ENCODE results near the gene HNRNPU.

The HNRNPU gene

GRCh38 chr1:244841273-244841927 lies 22.9 kb downstream of the HNRNPU start:
- Histone ChIP-seq H3K27ac (ENCODE audit: low read depth, low read length) (no peak overlapping the region), H3K27me3 (ENCODE audit: control insufficient read depth in 1 of 2, insufficient read depth in 2 of 2, low read length in 2 of 2) (no peaks in the 10 kb centered on the region), H3K36me3 (ENCODE audit: control insufficient read depth in 1 of 2, insufficient read depth in 2 of 2, low read length in 2 of 2) (peaks cover 30 to 57% of the 10 kb centered on the region in 2 donors), H3K9me3 (ENCODE audit: control insufficient read depth in 1 of 2, low read length in 2 of 2) (no peaks in the 10 kb centered on the region), H3K9ac (ENCODE audit: low read depth in 1 of 2, low read length in 2 of 2) (no peak overlapping the region), H3K4me3 (ENCODE audit: low read depth in 1 of 2, low read length in 2 of 2) (peak overlapping the region in 1 of 2 donors; percentile 6), H3K4me1 (ENCODE audit: control insufficient read depth in 1 of 2, insufficient read depth in 2 of 2, low read length in 2 of 2) (peaks cover 17 to 51% of the 10 kb centered on the region in 2 donors)

- H3K27ac ChIP-seq (ENCODE audit: low read depth, low read length): no peak overlapping the region
- peaks cover 11 to 47% of the 10 kb centered on the region in 2 donors for H3K4me1 ChIP-seq (ENCODE audit: control insufficient read depth in 1 of 2, insufficient read depth in 2 of 2, low read length in 2 of 2)
These were observed 24.0 kb downstream of the HNRNPU start for GRCh38 chr1:244840219-244840794.

GRCh38 chr1:244839656-244840055 lies 24.7 kb downstream of the HNRNPU start:
- Histone ChIP-seq H3K4me3 (ENCODE audit: low read depth in 1 of 2, low read length in 2 of 2) (no peak overlapping the region), H3K9me3 (ENCODE audit: control insufficient read depth in 1 of 2, low read length in 2 of 2) (no peaks in the 10 kb centered on the region), H3K27me3 (ENCODE audit: control insufficient read depth in 1 of 2, insufficient read depth in 2 of 2, low read length in 2 of 2) (no peaks in the 10 kb centered on the region), H3K4me1 (ENCODE audit: control insufficient read depth in 1 of 2, insufficient read depth in 2 of 2, low read length in 2 of 2) (peaks cover 11 to 47% of the 10 kb centered on the region in 2 donors), H3K9ac (ENCODE audit: low read depth in 1 of 2, low read length in 2 of 2) (no peak overlapping the region), H3K36me3 (ENCODE audit: control insufficient read depth in 1 of 2, insufficient read depth in 2 of 2, low read length in 2 of 2) (peaks cover 19 to 40% of the 10 kb centered on the region in 2 donors), H3K27ac (ENCODE audit: low read depth, low read length) (no peak overlapping the region)

More at GRCh38 chr1:244840219-244840794, 24.0 kb downstream of the HNRNPU start:
- Histone ChIP-seq H3K27me3 (ENCODE audit: control insufficient read depth in 1 of 2, insufficient read depth in 2 of 2, low read length in 2 of 2) (no peaks in the 10 kb centered on the region), H3K9ac (ENCODE audit: low read depth in 1 of 2, low read length in 2 of 2) (no peak overlapping the region), H3K4me3 (ENCODE audit: low read depth in 1 of 2, low read length in 2 of 2) (no peak overlapping the region), H3K36me3 (ENCODE audit: control insufficient read depth in 1 of 2, insufficient read depth in 2 of 2, low read length in 2 of 2) (peaks cover 23 to 46% of the 10 kb centered on the region in 2 donors), H3K9me3 (ENCODE audit: control insufficient read depth in 1 of 2, low read length in 2 of 2) (no peaks in the 10 kb centered on the region)

GRCh38 chr1:244837597-244838258 lies 26.6 kb downstream of the HNRNPU start:
- Histone ChIP-seq H3K27ac (ENCODE audit: low read depth, low read length) (no peak overlapping the region), H3K9ac (ENCODE audit: low read depth in 1 of 2, low read length in 2 of 2) (peak overlapping the region in 1 of 2 donors; percentile 42), H3K4me3 (ENCODE audit: low read depth in 1 of 2, low read length in 2 of 2) (peak overlapping the region; percentile 25 to 48), H3K9me3 (ENCODE audit: control insufficient read depth in 1 of 2, low read length in 2 of 2) (no peaks in the 10 kb centered on the region), H3K27me3 (ENCODE audit: control insufficient read depth in 1 of 2, insufficient read depth in 2 of 2, low read length in 2 of 2) (no peaks in the 10 kb centered on the region), H3K36me3 (ENCODE audit: control insufficient read depth in 1 of 2, insufficient read depth in 2 of 2, low read length in 2 of 2) (peaks cover 9 to 24% of the 10 kb centered on the region in 2 donors), H3K4me1 (ENCODE audit: control insufficient read depth in 1 of 2, insufficient read depth in 2 of 2, low read length in 2 of 2) (peaks cover 11 to 47% of the 10 kb centered on the region in 2 donors)

- Histone ChIP-seq H3K4me3 (ENCODE audit: low read depth in 1 of 2, low read length in 2 of 2) (peak overlapping the region; percentile 84 to 90), H3K27ac (ENCODE audit: low read depth, low read length) (no peak overlapping the region), H3K36me3 (ENCODE audit: control insufficient read depth in 1 of 2, insufficient read depth in 2 of 2, low read length in 2 of 2) (peaks cover 4 to 14% of the 10 kb centered on the region in 2 donors), H3K9ac (ENCODE audit: low read depth in 1 of 2, low read length in 2 of 2) (peak overlapping the region; percentile 93 to 96), H3K27me3 (ENCODE audit: control insufficient read depth in 1 of 2, insufficient read depth in 2 of 2, low read length in 2 of 2) (no peaks in the 10 kb centered on the region), H3K4me1 (ENCODE audit: control insufficient read depth in 1 of 2, insufficient read depth in 2 of 2, low read length in 2 of 2) (peaks cover 11 to 37% of the 10 kb centered on the region in 2 donors), H3K9me3 (ENCODE audit: control insufficient read depth in 1 of 2, low read length in 2 of 2) (no peaks in the 10 kb centered on the region)
These were observed 27.8 kb downstream of the HNRNPU start for GRCh38 chr1:244836584-244836983.

GRCh38 chr1:244836135-244836521 lies 28.2 kb downstream of the HNRNPU start:
- H3K4me3 ChIP-seq (ENCODE audit: low read depth in 1 of 2, low read length in 2 of 2): peak overlapping the region; percentile 84 to 90
- peak overlapping the region; percentile 93 to 96 for H3K9ac ChIP-seq (ENCODE audit: low read depth in 1 of 2, low read length in 2 of 2)
- H3K4me1 ChIP-seq (ENCODE audit: control insufficient read depth in 1 of 2, insufficient read depth in 2 of 2, low read length in 2 of 2): peaks cover 11 to 34% of the 10 kb centered on the region in 2 donors
- no peaks in the 10 kb centered on the region for H3K9me3 ChIP-seq (ENCODE audit: control insufficient read depth in 1 of 2, low read length in 2 of 2)
- no peaks in the 10 kb centered on the region for H3K27me3 ChIP-seq (ENCODE audit: control insufficient read depth in 1 of 2, insufficient read depth in 2 of 2, low read length in 2 of 2)
- H3K27ac ChIP-seq (ENCODE audit: low read depth, low read length): peak overlapping the region; percentile 100
- peaks cover 4 to 9% of the 10 kb centered on the region in 2 donors for H3K36me3 ChIP-seq (ENCODE audit: control insufficient read depth in 1 of 2, insufficient read depth in 2 of 2, low read length in 2 of 2)

GRCh38 chr1:244835276-244836134 lies 28.8 kb downstream of the HNRNPU start, which contains the start of gene COX20:
COX20 (plus strand) TSS chr1:244835658; CDS start chr1:244835715, 57 bp downstream.
- no peaks in the 10 kb centered on the region for H3K9me3 ChIP-seq (ENCODE audit: control insufficient read depth in 1 of 2, low read length in 2 of 2)
- H3K27me3 ChIP-seq (ENCODE audit: control insufficient read depth in 1 of 2, insufficient read depth in 2 of 2, low read length in 2 of 2): no peaks in the 10 kb centered on the region
- H3K36me3 ChIP-seq (ENCODE audit: control insufficient read depth in 1 of 2, insufficient read depth in 2 of 2, low read length in 2 of 2): peaks cover 4 to 8% of the 10 kb centered on the region in 2 donors
- H3K4me3 ChIP-seq (ENCODE audit: low read depth in 1 of 2, low read length in 2 of 2): peak within 1 kb of the TSS; percentile 84 to 90
- H3K9ac ChIP-seq (ENCODE audit: low read depth in 1 of 2, low read length in 2 of 2): peak within 1 kb of the TSS; percentile 96 to 97
- H3K27ac ChIP-seq (ENCODE audit: low read depth, low read length): peak within 1 kb of the TSS; percentile 100
- peaks cover 11 to 29% of the 10 kb centered on the region in 2 donors for H3K4me1 ChIP-seq (ENCODE audit: control insufficient read depth in 1 of 2, insufficient read depth in 2 of 2, low read length in 2 of 2)

- Histone ChIP-seq H3K4me3 (ENCODE audit: low read depth in 1 of 2, low read length in 2 of 2) (peak overlapping the region; percentile 84 to 90), H3K4me1 (ENCODE audit: control insufficient read depth in 1 of 2, insufficient read depth in 2 of 2, low read length in 2 of 2) (peaks cover 11 to 23% of the 10 kb centered on the region in 2 donors), H3K36me3 (ENCODE audit: control insufficient read depth in 1 of 2, insufficient read depth in 2 of 2, low read length in 2 of 2) (peaks cover 2 to 3% of the 10 kb centered on the region in 2 donors), H3K9ac (ENCODE audit: low read depth in 1 of 2, low read length in 2 of 2) (peak overlapping the region; percentile 96 to 97), H3K27me3 (ENCODE audit: control insufficient read depth in 1 of 2, insufficient read depth in 2 of 2, low read length in 2 of 2) (no peaks in the 10 kb centered on the region), H3K27ac (ENCODE audit: low read depth, low read length) (peak overlapping the region; percentile 100), H3K9me3 (ENCODE audit: control insufficient read depth in 1 of 2, low read length in 2 of 2) (no peaks in the 10 kb centered on the region)
These were observed 29.6 kb downstream of the HNRNPU start for GRCh38 chr1:244834543-244835275.

Data from duodenal mucosa (tissue), 2 donors.